GM11168 (cell line): Measurements from ENCODE around the gene GNAT1.
"Not testable (repeated sequence)": the region's sequence is repeated elsewhere in the genome, so short reads cannot be mapped to it uniquely, and the experiment has no call there.

ENCODE experiments used
- in situ Hi-C: fragments of 300-500 bp; cut with MboI; formaldehyde crosslinking; loops from one replicate; pipeline ENCODE4 v1.12.0; 2022; ENCODE audit warnings: low sequenced_read_pairs; ENCODE audit not compliant: unreplicated experiment

The GNAT1 gene

DNA sequence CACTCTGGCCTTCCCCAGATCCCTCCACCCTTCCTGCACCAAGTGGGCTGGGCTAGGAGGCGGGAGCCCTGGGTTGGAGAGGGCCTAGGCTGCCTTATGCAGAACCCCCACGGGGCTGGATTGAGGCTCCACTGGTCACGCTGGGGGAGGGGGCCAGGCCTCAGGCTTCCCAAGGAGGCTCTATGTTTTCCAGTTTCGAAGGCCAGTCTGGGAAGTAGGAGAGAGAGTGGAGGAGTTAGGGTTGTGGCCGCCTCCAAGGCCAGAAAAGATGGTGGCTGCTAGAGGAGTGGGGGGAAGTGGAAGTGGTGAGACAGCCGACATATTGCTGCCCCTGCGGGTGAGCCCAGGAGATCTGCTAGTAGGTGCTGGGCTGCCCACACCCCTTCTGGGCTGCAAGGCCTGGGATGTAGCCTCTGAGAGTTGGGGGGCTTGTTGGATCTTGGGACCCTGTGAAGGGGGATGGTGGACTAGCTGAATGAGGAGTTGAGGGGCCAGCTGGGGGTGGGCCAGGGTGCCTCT, 45.8 kb downstream of the GNAT1 start:
- in situ Hi-C loops: no loop called here

DNA sequence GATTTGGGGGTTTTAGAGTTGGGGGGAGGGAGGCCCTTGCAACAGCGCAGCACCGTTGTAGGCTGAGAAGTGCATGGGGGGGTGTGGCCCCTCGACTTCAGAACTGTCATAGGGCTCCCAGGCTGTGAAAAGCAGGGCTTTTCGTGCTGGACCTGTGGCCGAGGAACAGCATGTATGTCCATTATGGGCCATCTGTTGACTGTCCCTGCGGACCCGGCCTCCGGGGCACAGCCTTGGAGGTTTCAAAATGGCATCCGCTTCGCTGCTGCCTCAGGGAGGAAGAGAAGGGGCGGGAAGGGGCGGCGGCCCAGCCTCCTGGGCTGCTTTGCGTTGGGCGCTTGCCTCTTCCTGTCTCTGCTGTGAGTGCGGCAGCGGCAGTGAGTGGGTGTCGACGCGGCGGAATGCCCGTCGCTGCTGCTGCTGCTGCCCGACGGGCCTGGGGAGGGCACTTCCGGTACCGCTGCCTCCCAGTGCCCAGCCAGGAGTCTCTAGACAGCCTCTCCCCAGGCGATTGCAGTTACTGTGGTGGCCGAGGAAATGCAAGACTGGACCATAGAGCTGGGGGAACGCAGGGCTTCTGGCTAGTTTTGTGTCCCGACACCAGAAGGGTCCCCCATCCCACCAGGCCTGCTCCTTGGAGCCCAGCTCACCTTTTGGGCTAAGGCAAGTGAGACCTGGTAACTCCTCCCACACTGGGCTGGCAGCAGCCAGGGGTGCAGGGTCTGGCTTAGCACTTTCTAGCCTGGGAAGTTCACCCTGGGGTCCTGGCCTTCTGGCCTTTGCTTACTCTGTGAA, 46.5 kb downstream of the GNAT1 start:
- in situ Hi-C loops: no loop called here

DNA sequence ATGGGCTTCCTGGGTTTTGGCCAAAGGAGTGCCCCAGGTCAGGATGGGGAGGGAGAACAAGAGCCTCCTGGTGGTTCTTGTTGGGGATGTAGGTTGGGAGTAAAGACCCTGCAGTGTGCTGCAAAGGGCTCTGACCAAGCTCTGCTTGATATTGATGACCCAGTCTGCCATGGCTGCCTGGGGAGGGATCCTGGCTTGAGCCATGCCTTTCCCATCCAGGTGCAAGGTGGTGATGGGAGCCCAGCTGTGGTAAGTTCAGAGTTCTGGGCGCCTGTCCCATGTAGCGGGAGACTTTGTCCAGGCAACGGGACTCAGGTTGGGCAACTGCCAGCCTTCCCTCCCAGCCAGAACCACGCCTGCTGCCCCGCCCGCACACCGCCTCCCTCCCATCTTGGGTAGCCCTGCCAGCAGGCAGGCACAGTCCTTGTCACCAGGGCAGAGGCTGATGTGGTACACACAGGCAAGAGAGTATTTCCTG, 47.2 kb downstream of the GNAT1 start:
- in situ Hi-C loops: no loop called here

DNA sequence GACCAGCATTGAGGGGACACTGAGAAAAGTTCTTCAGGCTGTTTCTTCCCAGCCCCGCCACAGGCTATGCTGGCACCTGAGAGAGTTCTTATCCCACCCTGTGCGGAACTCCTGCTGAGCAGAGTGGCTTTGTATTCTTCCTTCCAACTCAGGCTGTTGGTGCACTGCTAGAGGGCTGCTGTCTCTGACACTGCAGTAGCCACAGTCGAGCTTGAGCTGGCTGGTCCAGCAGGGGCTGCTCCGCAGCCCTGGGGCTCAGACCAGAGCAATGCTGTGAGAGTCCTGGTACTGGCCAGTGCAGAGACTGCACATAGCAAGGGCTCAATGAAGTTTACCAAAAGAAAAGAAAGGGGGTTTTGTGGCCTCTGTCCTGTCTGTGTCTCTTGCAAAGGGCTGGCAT, 48.2 kb downstream of the GNAT1 start:
- in situ Hi-C loops: no loop called here

DNA sequence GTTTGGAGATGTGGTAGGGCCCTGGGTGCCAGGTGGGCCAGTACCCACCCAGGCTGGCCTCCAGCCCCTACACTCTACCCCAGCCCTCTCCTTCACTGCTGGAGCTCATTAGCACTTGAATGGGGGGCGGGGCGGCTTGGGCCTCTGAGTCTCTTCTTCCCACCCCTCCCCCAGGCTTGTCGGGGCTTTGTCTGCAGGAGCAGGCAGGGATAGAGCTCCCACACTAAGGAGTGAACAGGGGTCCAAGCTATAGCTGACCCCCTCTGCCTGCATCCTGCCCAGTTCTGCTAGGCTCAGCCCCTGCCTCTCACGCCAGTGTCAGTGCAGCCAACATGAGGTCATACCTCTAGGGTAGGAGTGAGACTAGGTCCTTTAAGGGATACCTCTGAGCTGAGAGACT, 49.8 kb downstream of the GNAT1 start:
- in situ Hi-C loops: no loop called here

DNA sequence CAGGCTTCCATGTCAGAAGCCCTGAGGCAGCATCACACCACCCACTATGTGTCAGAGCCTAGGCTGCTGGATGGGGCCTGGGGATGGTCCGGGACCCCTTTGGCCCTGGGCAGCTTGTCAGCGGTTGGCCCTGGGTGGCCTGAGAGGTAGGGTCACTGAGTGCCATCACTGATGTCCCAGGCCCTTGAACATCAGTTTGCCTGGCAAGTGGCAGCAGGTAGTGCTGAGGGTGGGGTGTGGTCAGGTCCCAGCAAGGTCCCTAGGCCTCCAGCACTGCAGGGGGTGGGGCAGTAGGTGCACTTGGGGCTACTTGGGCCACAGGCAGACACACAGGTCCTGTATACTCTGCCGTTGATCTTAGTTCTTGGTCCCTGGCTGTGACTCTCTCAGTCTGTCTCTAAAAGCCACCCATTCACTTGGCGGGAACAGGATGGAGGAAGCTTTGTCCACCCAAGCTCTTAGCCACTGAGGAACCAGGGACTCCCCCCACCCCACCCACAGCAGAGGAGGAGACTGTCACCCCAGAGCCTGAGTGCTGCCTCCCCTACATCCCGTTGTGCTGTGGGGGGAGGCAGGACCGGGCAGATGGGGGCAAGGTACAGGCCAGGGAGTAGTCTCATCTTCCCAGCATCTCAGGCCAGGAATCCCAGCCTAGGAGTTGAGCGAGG, 50.4 kb downstream of the GNAT1 start:
- in situ Hi-C loops: no loop called here

DNA sequence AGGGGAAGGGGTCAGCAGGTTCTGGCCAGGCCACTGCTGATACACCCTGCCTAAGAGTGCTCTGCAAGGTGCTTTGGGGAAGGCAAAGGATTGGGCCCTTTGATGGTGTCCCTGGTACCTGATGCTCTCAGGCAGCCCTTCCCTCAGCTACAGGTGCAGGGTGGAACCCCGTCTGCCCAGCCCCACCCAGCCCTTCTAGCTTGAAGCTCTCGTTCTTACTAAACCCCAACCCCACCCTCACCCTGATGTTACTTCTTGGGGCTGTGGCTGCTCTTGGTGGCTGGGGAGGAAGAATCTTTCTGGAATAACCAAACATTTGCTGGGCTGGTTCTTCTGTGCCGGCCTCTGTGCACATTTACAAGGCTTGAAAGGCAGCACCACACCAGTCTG, 51.0 kb downstream of the GNAT1 start:
- in situ Hi-C loops: no loop called here

DNA sequence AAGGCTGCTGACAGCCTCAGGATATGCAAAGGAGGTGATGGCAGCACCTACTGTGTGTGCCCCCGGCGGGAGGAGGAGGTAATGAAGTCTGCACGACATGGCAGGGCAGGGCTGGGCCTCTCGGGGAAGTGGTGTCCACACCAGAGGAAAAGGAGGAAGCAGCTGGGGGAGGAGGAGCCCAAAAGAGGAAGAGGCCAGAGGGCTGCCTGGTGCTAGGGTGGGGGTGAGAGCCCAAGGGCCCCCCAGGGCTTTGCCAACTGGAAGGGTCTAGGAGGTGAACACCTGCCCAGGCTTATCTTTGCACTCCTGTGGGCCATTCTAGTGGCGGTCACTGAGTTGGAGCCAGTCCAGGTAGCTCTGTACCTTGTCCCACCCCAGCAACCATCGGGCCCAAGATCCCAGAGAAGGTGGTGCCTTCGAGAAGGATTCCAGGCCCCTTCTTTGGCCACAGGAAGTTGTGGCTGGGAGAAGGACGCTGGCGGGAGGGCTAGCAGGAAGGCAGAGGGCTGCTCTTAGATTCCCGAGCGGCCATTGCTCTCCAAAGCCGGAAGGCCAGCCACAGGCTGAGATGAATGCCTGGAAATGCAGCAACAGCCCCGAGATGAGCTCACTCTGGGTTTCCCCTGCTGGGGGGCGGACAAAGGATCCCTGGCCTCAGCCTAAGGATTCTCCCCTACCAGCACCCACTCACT, 51.6 kb downstream of the GNAT1 start:
- in situ Hi-C loops: no loop called here

DNA sequence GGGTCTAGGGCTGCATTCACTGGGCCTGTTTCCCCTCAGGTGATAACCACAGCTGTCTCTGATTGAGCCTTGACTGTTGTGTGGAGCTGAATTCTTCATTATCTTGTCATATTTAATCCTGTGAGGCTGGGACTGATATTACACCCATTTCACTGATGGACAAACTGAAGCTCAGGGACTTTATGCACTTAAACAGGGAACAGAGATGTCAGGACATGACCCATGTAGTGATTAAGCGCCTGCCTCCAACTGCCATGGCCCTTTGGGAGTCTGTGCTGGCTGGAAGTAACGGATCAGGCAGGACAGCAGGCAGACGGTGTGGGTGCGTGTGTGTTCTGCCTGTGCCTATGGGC, 52.1 kb downstream of the GNAT1 start:
- in situ Hi-C loops: no loop called here

DNA sequence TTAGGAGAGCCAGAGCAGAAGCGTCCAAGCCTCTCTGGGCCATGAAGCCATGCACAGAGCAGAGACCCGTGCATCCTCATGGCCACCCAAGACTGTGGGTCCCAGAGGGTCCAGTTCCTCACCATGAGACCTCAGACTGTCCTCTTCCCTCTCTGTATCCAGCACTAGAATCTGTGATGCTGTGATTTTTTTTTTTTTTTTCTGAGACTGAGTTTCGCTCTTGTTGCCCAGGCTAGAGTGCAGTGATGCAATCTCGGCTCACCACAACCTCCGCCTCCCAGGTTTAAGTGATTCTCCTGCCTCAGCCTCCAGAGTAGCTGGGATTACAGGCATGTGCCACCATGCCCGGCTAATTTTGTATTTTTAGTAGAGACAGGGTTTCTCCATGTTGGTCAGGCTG, 53.4 kb downstream of the GNAT1 start:
- in situ Hi-C loops: not testable (repeated sequence)

DNA sequence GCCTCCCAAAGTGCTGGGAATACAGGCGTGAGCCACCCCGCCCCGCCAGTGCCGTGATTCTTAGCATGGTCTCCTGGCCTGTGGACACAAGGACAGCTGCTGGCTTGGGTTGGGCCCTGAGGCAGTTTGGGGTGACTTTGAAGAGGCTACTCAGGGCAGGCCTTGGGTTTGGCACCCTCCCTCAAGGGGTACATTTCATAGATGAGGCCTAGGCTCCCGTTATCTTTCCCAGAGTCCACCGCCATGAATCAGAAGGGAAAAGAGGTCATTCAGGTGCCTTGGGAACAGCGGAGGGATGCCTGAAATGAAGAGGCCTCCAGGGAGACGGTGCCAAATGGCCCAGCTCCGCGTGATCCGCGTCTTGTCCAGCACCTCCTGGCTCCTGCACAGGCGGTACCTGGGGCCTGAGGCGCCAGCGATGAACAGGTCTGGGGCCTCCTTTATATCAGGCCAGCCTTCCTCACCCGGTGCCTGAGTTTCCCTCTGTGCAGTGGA, 53.9 kb downstream of the GNAT1 start:
- in situ Hi-C loops: no loop called here

DNA sequence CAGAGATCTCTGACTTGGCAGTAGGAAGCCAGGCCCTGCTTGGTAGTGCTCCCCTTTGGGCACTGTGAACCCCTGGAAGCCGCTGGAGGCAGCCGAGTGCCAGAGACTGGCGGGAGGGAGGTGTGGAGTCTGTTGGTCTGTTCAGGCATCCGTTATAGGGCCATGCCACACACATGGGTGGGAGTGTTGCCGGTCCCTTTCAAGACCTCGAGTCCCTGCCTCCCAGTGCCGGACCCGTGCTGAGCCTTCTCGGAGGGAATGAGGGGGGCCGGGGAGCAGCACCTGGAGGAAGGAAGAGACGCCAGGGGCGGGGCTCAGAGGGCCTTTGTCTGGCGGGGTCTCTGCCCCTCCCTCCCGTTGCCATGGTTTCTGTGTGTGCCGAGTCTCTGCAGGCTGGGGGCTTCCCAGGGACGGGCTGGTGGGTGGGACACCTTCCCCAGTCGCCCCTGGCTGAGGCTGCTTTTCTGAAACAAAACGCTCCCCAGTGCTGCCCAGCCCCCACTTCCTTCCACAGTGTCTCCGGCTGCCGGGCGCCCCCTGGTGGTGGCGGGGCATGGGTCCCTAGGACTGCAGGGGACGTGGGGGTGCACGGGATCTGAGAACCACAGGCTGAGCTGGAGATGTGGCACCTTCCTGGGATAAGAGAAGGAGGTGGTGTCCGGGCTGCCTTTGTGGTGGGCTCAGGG, 54.6 kb downstream of the GNAT1 start:
- in situ Hi-C loops: no loop called here

DNA sequence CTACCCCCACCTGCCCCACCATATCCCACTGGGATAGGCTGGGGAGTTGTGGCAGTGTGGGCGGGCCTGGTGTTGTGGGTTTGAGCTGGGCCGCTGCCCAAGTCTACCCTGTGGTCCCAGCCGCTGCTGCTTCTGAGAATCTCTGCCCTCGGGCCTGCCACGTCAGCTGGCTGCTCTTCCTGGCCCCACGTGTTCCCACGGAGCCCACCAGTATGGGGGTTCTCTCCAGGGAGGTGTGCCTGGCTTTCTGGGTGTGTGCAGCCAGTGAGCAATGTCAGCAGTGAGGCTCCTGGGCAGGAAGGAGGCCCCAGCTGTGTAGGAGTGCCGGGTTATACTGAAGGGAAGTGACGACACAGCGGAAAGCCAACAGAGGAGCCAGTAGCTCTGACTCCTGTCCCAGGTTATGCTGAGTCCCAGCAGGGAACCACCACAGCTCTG, 55.1 kb downstream of the GNAT1 start:
- in situ Hi-C loops: no loop called here
